PC-3 (cell line): Measurements from ENCODE around the gene ZNF878.

Experiments used
- CTCF ChIP-seq: fragments of 300-600 bp; sonication (generic); conservative IDR thresholded peaks from 2 replicates; pipeline ENCODE4 v1.5.1; 2017; ENCODE audit warnings: antibody characterized with exemption, low read depth, mild to moderate bottlenecking, low read length
- EZH2 ChIP-seq: fragments of 300-600 bp; sonication (generic); IDR thresholded peaks from one replicate; pipeline ENCODE4 v1.6.1; 2017; ENCODE audit warnings: antibody characterized with exemption, mild to moderate bottlenecking, low read length; ENCODE audit not compliant: unreplicated experiment
- EZH2phosphoT487 ChIP-seq: fragments of 300-600 bp; sonication (generic); IDR thresholded peaks from 2 replicates; pipeline ENCODE4 v1.6.1; 2018; ENCODE audit warnings: mild to moderate bottlenecking, antibody characterized with exemption, low read length, borderline replicate concordance

GRCh38 chr19:12034198-12034597 is 18.6 kb downstream of the ZNF878 start:
- TF ChIP-seq CTCF (no peak), EZH2phosphoT487 (no peak), EZH2 (no peak)
